Lower leg skin (tissue), 3 donors: ENCODE data around the gene TCHH.

Experiments used
- POLR2A ChIP-seq, 2 donors: fragments of 450-650 bp; IDR thresholded peaks; one replicate each; pipeline ENCODE4 v1.6.1; 2016 to 2017; ENCODE audit warnings: antibody characterized with exemption in 2 of 2, mild to moderate bottlenecking in 1 of 2, moderate library complexity in 1 of 2
- TF ChIP-seq, protein P1 (sequence below), 3 donors: fragments of 450-650 bp; IDR thresholded peaks; one replicate each; pipeline ENCODE4 v1.5.1; 2016; ENCODE audit warnings: antibody characterized with exemption in 3 of 3, mild to moderate bottlenecking in 3 of 3, moderate library complexity in 2 of 3

DNA sequence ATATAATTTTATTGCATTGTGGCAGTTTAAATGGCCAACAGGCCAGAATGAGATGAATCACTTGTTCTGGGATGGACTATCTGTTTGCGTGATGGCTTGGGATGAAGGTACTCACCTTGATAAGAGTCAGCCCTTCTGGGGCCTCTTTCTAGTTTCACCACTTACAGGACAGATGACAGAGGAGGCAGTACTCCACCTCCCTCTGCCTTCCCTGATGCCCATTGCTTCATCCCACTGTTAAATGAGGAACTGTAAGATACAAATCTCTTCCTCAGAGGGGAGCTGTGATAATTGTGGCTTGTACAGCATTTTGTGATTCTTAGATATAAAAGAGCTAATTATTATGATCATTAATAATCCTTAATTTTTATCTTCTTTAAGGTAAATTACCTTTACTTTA, 3.7 kb upstream of the TCHH start:
- TF ChIP-seq, protein P1, sequence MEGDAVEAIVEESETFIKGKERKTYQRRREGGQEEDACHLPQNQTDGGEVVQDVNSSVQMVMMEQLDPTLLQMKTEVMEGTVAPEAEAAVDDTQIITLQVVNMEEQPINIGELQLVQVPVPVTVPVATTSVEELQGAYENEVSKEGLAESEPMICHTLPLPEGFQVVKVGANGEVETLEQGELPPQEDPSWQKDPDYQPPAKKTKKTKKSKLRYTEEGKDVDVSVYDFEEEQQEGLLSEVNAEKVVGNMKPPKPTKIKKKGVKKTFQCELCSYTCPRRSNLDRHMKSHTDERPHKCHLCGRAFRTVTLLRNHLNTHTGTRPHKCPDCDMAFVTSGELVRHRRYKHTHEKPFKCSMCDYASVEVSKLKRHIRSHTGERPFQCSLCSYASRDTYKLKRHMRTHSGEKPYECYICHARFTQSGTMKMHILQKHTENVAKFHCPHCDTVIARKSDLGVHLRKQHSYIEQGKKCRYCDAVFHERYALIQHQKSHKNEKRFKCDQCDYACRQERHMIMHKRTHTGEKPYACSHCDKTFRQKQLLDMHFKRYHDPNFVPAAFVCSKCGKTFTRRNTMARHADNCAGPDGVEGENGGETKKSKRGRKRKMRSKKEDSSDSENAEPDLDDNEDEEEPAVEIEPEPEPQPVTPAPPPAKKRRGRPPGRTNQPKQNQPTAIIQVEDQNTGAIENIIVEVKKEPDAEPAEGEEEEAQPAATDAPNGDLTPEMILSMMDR (IDR thresholded peaks at IDR 0.05), result no peak
- TF ChIP-seq POLR2A (IDR thresholded peaks at IDR 0.05), result no peak
